GM12878 (cell line): ENCODE data around the gene CAMK2A. TPM values are rescaled to one million over a fixed set of nuclear protein-coding genes. Genes with fewer than 3 reads are reported as not detected.

Experiments used
- ATAC-seq: fragments of 200-7000 bp; cut with Tn5 transposase; 3 replicates; pipeline ENCODE4 v1.9.1; 2020; ENCODE audit warnings: mild to moderate bottlenecking, moderate library complexity
- BruUV-seq: library from RNA; stranded (reverse); fragments of 400-500 nt; replicated peaks from 2 replicates; lab custom pipeline; 2021; lab: Mats Ljungman, UMichigan
- CTCF ChIA-PET: fragments of 300-600 bp; sonication (Branson Sonifier 250); formaldehyde crosslinking; extraction: SDS; loops from one replicate; lab custom pipeline; 2021; ENCODE audit warnings: inconsistent platforms; lab: Yijun Ruan, JAX
- POLR2A ChIA-PET: fragments of 350-600 bp; formaldehyde crosslinking; extraction: SDS; loops from one replicate; lab custom pipeline; 2021; ENCODE audit warnings: inconsistent platforms; lab: Charles Lee
- RAD21 ChIA-PET: fragments of 300-600 bp; sonication (Branson Sonifier 250); formaldehyde crosslinking; loops from one replicate; lab custom pipeline; 2023; ENCODE audit warnings: antibody characterized with exemption; ENCODE audit not compliant: unreplicated experiment; lab: Charles Lee
- SMC1A ChIA-PET: fragments of 300-600 bp; sonication (Branson Sonifier 250); formaldehyde crosslinking; loops from one replicate; lab custom pipeline; 2023; ENCODE audit not compliant: unreplicated experiment, uncharacterized antibody; lab: Charles Lee
- DNase-seq: peaks from one replicate; pipeline ENCODE4 v3.0.0-alpha.2; 2011; ENCODE audit warnings: low read depth, low spot score
- FAIRE-seq: peaks from 3 replicates; lab custom pipeline; 2011; peaks lifted over from hg19 to GRCh38; lab: Jason Lieb, UNC
- H2AFZ ChIP-seq: 2 replicates; pipeline ENCODE4 v1.6.0; 2011; ENCODE audit warnings: low read depth, low read length, control low read depth; ENCODE audit not compliant: control insufficient read depth
- H3K27ac ChIP-seq: 2 replicates; pipeline ENCODE4 v1.5.1; 2011; ENCODE audit warnings: control low read depth; ENCODE audit not compliant: control insufficient read depth, insufficient read depth
- H3K27me3 ChIP-seq, 2 experiments: replicated peaks in 1 of 2; 2 replicates each; pipeline versions ENCODE4 v1.6.0 to v1.6.1; 2011; ENCODE audit warnings: low read length in 1 of 2; ENCODE audit not compliant: control insufficient read depth in 2 of 2, insufficient read depth in 2 of 2
- H3K36me3 ChIP-seq, 2 experiments: 2 replicates each; pipeline ENCODE4 v1.5.1; 2011; ENCODE audit warnings: low read length in 1 of 2; ENCODE audit not compliant: control insufficient read depth in 2 of 2, insufficient read depth in 2 of 2
- H3K4me1 ChIP-seq: 2 replicates; pipeline ENCODE4 v1.6.1; 2011; ENCODE audit warnings: mild to moderate bottlenecking, low read length, moderate library complexity, mixed read lengths; ENCODE audit not compliant: control insufficient read depth, insufficient read depth
- H3K4me2 ChIP-seq: 2 replicates; pipeline ENCODE4 v1.6.0; 2011; ENCODE audit warnings: control low read depth; ENCODE audit not compliant: control insufficient read depth, insufficient read depth
- H3K4me3 ChIP-seq: fragments of 200-600 bp; sonication (generic); 2 replicates; pipeline ENCODE4 v1.5.1; 2016
- H3K79me2 ChIP-seq: 2 replicates; pipeline ENCODE4 v1.6.0; 2011; ENCODE audit warnings: low read length; ENCODE audit not compliant: control insufficient read depth, insufficient read depth
- H3K9ac ChIP-seq: 2 replicates; pipeline ENCODE4 v1.8.0; 2011; ENCODE audit warnings: low read length, control low read depth, mixed read lengths; ENCODE audit not compliant: control insufficient read depth, insufficient read depth
- H3K9me3 ChIP-seq: replicated peaks from 3 replicates; pipeline ENCODE4 v1.5.1; 2011; ENCODE audit warnings: mild to moderate bottlenecking, low read length; ENCODE audit not compliant: control insufficient read depth, insufficient read depth
- H4K20me1 ChIP-seq: 2 replicates; pipeline ENCODE4 v1.6.0; 2011; ENCODE audit not compliant: control insufficient read depth, insufficient read depth
- ATF7 ChIP-seq: fragments of 450-650 bp; IDR thresholded peaks from 2 replicates; pipeline ENCODE4 v1.6.1; 2016; ENCODE audit warnings: low read depth, mild to moderate bottlenecking
- BCL11A ChIP-seq: IDR thresholded peaks from 2 replicates; pipeline ENCODE4 v1.6.1; 2011; ENCODE audit warnings: low read depth, low read length
- ESRRA ChIP-seq: IDR thresholded peaks from 2 replicates; pipeline ENCODE4 v1.6.1; 2012; ENCODE audit warnings: mild to moderate bottlenecking, low read length, improper control_type of control experiment
- EZH2 ChIP-seq: IDR thresholded peaks from 2 replicates; pipeline ENCODE4 v1.6.1; 2012; ENCODE audit warnings: low read depth, mild to moderate bottlenecking, control low read depth, inconsistent platforms, low read length, borderline replicate concordance; ENCODE audit not compliant: control insufficient read depth
- NKRF ChIP-seq: fragments of 450-650 bp; conservative IDR thresholded peaks from 2 replicates; pipeline ENCODE4 v1.6.1; 2017; ENCODE audit warnings: mild to moderate bottlenecking, moderate library complexity
- REST ChIP-seq: IDR thresholded peaks from 2 replicates; pipeline ENCODE4 v1.6.1; 2012; ENCODE audit warnings: mild to moderate bottlenecking, low read depth, low read length
- SMAD1 ChIP-seq: fragments of 450-650 bp; IDR thresholded peaks from 2 replicates; pipeline ENCODE4 v1.6.1; 2018; ENCODE audit warnings: mild to moderate bottlenecking, low read depth; ENCODE audit not compliant: partially characterized antibody
- SMC3 ChIP-seq: IDR thresholded peaks from 2 replicates; pipeline ENCODE4 v1.6.1; 2011; ENCODE audit warnings: low read length, improper control_type of control experiment, borderline replicate concordance
- USF1 ChIP-seq: IDR thresholded peaks from 2 replicates; pipeline ENCODE4 v1.6.1; 2011; ENCODE audit warnings: borderline replicate concordance, low read depth, mild to moderate bottlenecking, moderate library complexity, mixed read lengths, low read length; ENCODE audit not compliant: insufficient read depth; ENCODE audit errors: extremely low read length
- ZNF592 ChIP-seq: fragments of 450-650 bp; IDR thresholded peaks from 2 replicates; pipeline ENCODE4 v1.6.1; 2017; ENCODE audit warnings: mild to moderate bottlenecking, moderate library complexity
- WGBS: methylation state at CpG from one replicate; pipeline ENCODE4 v1.1.6; 2016; ENCODE audit warnings: low lambda C conversion rate; ENCODE audit not compliant: insufficient replicate concordance, insufficient coverage; ENCODE audit errors: missing lambda C conversion rate; 5-methylcytosine and 5-hydroxymethylcytosine counted together
- in situ Hi-C: fragments of 300-500 bp; cut with MboI; formaldehyde crosslinking; loops from 9 replicates; pipeline ENCODE4 v1.14.3; 2018; ENCODE audit warnings: mixed read lengths
- intact Hi-C: fragments of 100-400 bp; cut with micrococcal nuclease; formaldehyde crosslinking; loops from one replicate; pipeline ENCODE4 v1.14.2; 2022; ENCODE audit not compliant: unreplicated experiment
- polyA plus RNA-seq, 11 experiments: library from polyadenylated mRNA; depleted of rRNA in 4 of 11; unstranded in 6 of 11; stranded (reverse) in 5 of 11; fragments of >200 nt; fragmentation: Nextera tagmentation in 4 of 11; fragmentation: Illumina TruSeq in 1 of 11; extraction: Ambion mirVana in 4 of 11; extraction: Trizol in 1 of 11; gene quantifications; 1 replicate in 1 of 11; 2 replicates in 10 of 11; pipeline versions ENCODE4 v1.2.1 to v1.2.3, GENCODE V29; 2011 to 2016; ENCODE audit warnings: inconsistent platforms in 2 of 11, missing spikeins in 2 of 11, low read depth in 1 of 11
- total RNA-seq, 4 experiments: library from RNA; depleted of rRNA in 3 of 4; stranded (reverse); fragments of >200 nt in 3 of 4; fragmentation: Illumina TruSeq in 1 of 4; extraction: Trizol in 1 of 4; gene quantifications; 2 replicates each; pipeline versions ENCODE4 v1.2.1 to v1.2.3, GENCODE V29; 2013 to 2021

The CAMK2A gene
- total and polyA plus RNA-seq, 10 of the 15 experiments (the other 5 are each of a cell fraction or from before 2014, with no cell fraction given): 0.11 TPM; not detected in 9

- ATAC-seq (no peak), FAIRE-seq (no peak), DNase-seq (no peak)
- POLR2A ChIA-PET: no interaction called here
- Histone ChIP-seq H3K27ac (no peak overlapping the region), H3K27me3 (peaks cover 9 to 10% of the 10 kb centered on the region in 2 experiments), H3K4me3 (no peak overlapping the region), H2AFZ (no peak overlapping the region), H3K4me1 (no peaks in the 10 kb centered on the region), H3K79me2 (no peaks in the 10 kb centered on the region), H3K9me3 (no peaks in the 10 kb centered on the region), H3K36me3 (no peaks in the 10 kb centered on the region), H4K20me1 (no peaks in the 10 kb centered on the region), H3K9ac (no peak overlapping the region), H3K4me2 (no peak overlapping the region)
- intact Hi-C loops: no loop called here
- SMC1A ChIA-PET: no interaction called here
- BruUV-seq: no TSS peak
- RAD21 ChIA-PET: no interaction called here
- CTCF ChIA-PET: interaction anchor here (1.2 kb wide), 1 partner anchor 261 kb away, joined by 3 read pairs; no protein-coding TSS in a partner anchor
- in situ Hi-C loops: no loop called here
- 2% methylated on average over 3 of the region's 3 CpGs for WGBS
- TF ChIP-seq ZNF592 (no peak), BCL11A (no peak), ESRRA (no peak), SMAD1 (no peak), ATF7 (no peak), REST (no peak), USF1 (no peak), EZH2 (no peak), NKRF (no peak), SMC3 (no peak)
Measured at GRCh38 chr5:150283904-150284303, 5.7 kb downstream of the CAMK2A start.
